K562 (cell line): ENCODE results near the gene IFT81. TPM values are rescaled to one million over a fixed set of nuclear protein-coding genes. Genes with fewer than 3 reads are reported as not detected.

Experiments used
- ELF1 ChIP-seq: fragments of 200-800 bp; sonication (Bioruptor generic); IDR thresholded peaks from 2 replicates; pipeline ENCODE4 v1.6.1; 2016; ENCODE audit warnings: missing genetic modification characterization, missing compliant biosample characterization
- HNRNPH1 ChIP-seq: fragments of 200-400 bp; formaldehyde crosslinking; optimal IDR thresholded peaks from 2 replicates; pipeline ENCODE3; 2017; ENCODE audit warnings: low read depth, mild to moderate bottlenecking, low read length, moderate library complexity
- KLF1 ChIP-seq: fragments of 450-650 bp; IDR thresholded peaks from 2 replicates; pipeline ENCODE4 v1.6.1; 2016; ENCODE audit warnings: missing genetic modification characterization, missing compliant biosample characterization
- MAZ ChIP-seq, 2 experiments: fragments of 450-650 bp in 1 of 2; sonication (generic) in 1 of 2; formaldehyde crosslinking; IDR thresholded peaks in 1 of 2; conservative IDR thresholded peaks in 1 of 2; 2 replicates each; pipeline versions ENCODE4 v1.4.0 to v1.5.0; 2020; ENCODE audit warnings: mild to moderate bottlenecking in 1 of 2, missing genetic modification reagents in 1 of 2
- POLR2H ChIP-seq: IDR thresholded peaks from 2 replicates; pipeline ENCODE4 v1.6.1; 2016; ENCODE audit warnings: missing genetic modification characterization, low read depth, mild to moderate bottlenecking, control low read depth, missing compliant biosample characterization, moderate library complexity
- RFX5 ChIP-seq: IDR thresholded peaks from 2 replicates; pipeline ENCODE4 v1.6.1; 2011; ENCODE audit warnings: low read depth, mild to moderate bottlenecking, improper control_type of control experiment, low read length
- SMAD2 ChIP-seq: fragments of 150-350 bp; IDR thresholded peaks from 2 replicates; pipeline ENCODE4 v1.6.1; 2014; ENCODE audit warnings: low read depth, mild to moderate bottlenecking, low read length
- SRSF3 ChIP-seq: fragments of 200-400 bp; formaldehyde crosslinking; IDR thresholded peaks from 2 replicates; pipeline ENCODE4 v1.6.1; 2016; ENCODE audit warnings: mild to moderate bottlenecking, low read length, moderate library complexity; ENCODE audit not compliant: insufficient read depth
- TEAD2 ChIP-seq: fragments of 450-650 bp; IDR thresholded peaks from 2 replicates; pipeline ENCODE4 v1.6.1; 2016; ENCODE audit warnings: missing genetic modification characterization, control low read depth, missing compliant biosample characterization
- ZNF124 ChIP-seq: sonication (generic); formaldehyde crosslinking; IDR thresholded peaks from 2 replicates; pipeline ENCODE4 v1.8.1; 2022; ENCODE audit warnings: missing genetic modification reagents
- ZNF584 ChIP-seq: fragments of 200-800 bp; sonication (Bioruptor generic); IDR thresholded peaks from 2 replicates; pipeline ENCODE4 v1.6.1; 2016; ENCODE audit warnings: low read depth, mild to moderate bottlenecking, missing genetic modification characterization, missing compliant biosample characterization
- polyA plus RNA-seq, 8 experiments: library from polyadenylated mRNA; depleted of rRNA in 4 of 8; stranded (reverse) in 5 of 8; unstranded in 3 of 8; fragments of >200 nt; fragmentation: Nextera tagmentation in 2 of 8; fragmentation: Illumina TruSeq in 1 of 8; extraction: Ambion mirVana in 2 of 8; extraction: Trizol in 1 of 8; gene quantifications; 2 replicates each; pipeline versions ENCODE4 v1.2.1 to v1.2.3, GENCODE V29; 2011 to 2014; ENCODE audit warnings: inconsistent platforms in 1 of 8, missing spikeins in 1 of 8
- total RNA-seq, 7 experiments: library from RNA; depleted of rRNA in 6 of 7; stranded (reverse); fragments of >200 nt in 6 of 7; fragmentation: Illumina TruSeq in 2 of 7; extraction: Trizol in 2 of 7; gene quantifications; 2 replicates each; pipeline versions ENCODE4 v1.2.1 to v1.2.3, GENCODE V29; 2011 to 2021; ENCODE audit warnings: low replicate concordance in 1 of 7
- TF ChIP-seq, protein P1 (sequence below), 2 experiments: fragments of 200-800 bp in 1 of 2; sonication (Bioruptor generic) in 1 of 2; sonication (generic) in 1 of 2; formaldehyde crosslinking in 1 of 2; IDR thresholded peaks in 1 of 2; conservative IDR thresholded peaks in 1 of 2; 2 replicates each; pipeline versions ENCODE4 v1.5.0 to v1.6.1; 2016 to 2020; ENCODE audit warnings: missing compliant biosample characterization in 1 of 2, missing genetic modification characterization in 1 of 2, missing genetic modification reagents in 1 of 2
- TF ChIP-seq, protein P2 (sequence below): fragments of 450-650 bp; IDR thresholded peaks from 2 replicates; pipeline ENCODE4 v1.6.1; 2016; ENCODE audit warnings: missing biosample characterization, missing genetic modification characterization
- TF ChIP-seq, protein P3 (sequence below): fragments of 250-450 bp; sonication (Bioruptor Pico); IDR thresholded peaks from 2 replicates; pipeline ENCODE4 v1.4.0; 2020
- TF ChIP-seq, protein P4 (sequence below): sonication (generic); formaldehyde crosslinking; IDR thresholded peaks from 2 replicates; pipeline ENCODE4 v1.8.1; 2022; ENCODE audit warnings: missing genetic modification reagents

Gene IFT81
- total and polyA plus RNA-seq, 9 of the 15 experiments (the other 6 are each of a cell fraction or from before 2014, with no cell fraction given): 2.8 to 11.9 (median 7.9) TPM

DNA sequence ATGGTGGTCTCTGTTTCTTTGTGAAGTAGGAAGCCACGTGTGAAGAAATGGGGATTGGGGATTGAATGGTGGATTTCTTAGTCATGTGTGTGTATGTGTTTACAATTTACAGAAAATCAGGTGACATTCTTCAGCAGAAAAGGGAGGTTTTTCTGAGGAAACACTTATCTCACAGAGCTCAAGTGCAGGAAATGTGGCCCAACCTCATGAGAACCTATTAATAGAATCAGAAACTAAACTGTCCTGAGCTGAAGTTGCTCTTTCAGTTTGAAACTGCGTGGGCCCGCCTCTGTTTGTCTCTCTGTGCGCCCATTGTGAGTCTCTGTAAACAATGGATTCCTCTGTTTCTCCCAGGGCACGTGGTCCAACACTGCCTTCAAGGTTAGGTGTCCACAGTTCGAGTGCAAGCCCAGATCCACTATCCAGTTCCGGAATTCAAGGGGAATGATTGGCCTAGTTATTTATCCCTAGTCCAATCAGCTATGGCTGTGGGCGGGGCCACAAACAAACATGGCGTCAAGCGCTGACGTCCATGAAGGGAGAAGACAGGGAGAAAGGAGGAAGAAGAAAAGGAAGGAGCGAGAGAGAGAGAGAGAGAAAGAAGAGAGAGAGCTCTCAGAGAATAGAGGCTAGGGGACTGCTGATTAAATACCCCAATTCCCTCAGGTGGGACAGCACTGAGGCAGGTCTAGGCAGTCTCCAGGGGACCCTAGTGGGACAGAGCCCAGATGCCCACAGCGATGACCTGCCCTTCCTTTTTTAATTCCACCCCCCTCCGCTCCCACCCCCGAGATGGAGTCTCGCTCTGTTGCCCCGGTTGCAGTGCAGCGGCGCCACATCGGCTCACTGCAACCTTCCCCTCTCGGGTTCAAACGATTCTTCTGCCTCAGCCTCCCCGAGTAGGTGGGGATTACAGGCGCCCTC is 44.4 kb upstream of the IFT81 start (continued):
- TF ChIP-seq HNRNPH1 (no peak), SRSF3 (no peak), TEAD2 (tag) (0 out of 2 replicates have a peak, but pooled peaks have one; percentile 50), RFX5 (no peak), POLR2H (peak; percentile 90), ZNF584 (CRISPR knock-in tag) (peak; percentile 98), MAZ (CRISPR knock-in tag; conservative IDR thresholded peaks at IDR 0.05 in 1 of 2, IDR thresholded peaks at IDR 0.05 in 1 of 2) (peak in 1 of 2 experiments; percentile 61; a peak in 3 of 4 replicates), ELF1 (tag) (peak; percentile 82), SMAD2 (no peak), ZNF124 (CRISPR knock-in tag) (no peak), KLF1 (tag) (no peak)
- TF ChIP-seq, protein P1, sequence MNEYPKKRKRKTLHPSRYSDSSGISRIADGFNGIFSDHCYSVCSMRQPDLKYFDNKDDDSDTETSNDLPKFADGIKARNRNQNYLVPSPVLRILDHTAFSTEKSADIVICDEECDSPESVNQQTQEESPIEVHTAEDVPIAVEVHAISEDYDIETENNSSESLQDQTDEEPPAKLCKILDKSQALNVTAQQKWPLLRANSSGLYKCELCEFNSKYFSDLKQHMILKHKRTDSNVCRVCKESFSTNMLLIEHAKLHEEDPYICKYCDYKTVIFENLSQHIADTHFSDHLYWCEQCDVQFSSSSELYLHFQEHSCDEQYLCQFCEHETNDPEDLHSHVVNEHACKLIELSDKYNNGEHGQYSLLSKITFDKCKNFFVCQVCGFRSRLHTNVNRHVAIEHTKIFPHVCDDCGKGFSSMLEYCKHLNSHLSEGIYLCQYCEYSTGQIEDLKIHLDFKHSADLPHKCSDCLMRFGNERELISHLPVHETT (CRISPR knock-in tag; conservative IDR thresholded peaks at IDR 0.05 in 1 of 2, IDR thresholded peaks at IDR 0.05 in 1 of 2): peak in 1 of 2 experiments; percentile 95; a peak in 2 of 4 replicates
- TF ChIP-seq, protein P2, sequence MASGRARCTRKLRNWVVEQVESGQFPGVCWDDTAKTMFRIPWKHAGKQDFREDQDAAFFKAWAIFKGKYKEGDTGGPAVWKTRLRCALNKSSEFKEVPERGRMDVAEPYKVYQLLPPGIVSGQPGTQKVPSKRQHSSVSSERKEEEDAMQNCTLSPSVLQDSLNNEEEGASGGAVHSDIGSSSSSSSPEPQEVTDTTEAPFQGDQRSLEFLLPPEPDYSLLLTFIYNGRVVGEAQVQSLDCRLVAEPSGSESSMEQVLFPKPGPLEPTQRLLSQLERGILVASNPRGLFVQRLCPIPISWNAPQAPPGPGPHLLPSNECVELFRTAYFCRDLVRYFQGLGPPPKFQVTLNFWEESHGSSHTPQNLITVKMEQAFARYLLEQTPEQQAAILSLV (tag): peak; percentile 13; the same call in 1 of the 2 replicates
- TF ChIP-seq, protein P3, sequence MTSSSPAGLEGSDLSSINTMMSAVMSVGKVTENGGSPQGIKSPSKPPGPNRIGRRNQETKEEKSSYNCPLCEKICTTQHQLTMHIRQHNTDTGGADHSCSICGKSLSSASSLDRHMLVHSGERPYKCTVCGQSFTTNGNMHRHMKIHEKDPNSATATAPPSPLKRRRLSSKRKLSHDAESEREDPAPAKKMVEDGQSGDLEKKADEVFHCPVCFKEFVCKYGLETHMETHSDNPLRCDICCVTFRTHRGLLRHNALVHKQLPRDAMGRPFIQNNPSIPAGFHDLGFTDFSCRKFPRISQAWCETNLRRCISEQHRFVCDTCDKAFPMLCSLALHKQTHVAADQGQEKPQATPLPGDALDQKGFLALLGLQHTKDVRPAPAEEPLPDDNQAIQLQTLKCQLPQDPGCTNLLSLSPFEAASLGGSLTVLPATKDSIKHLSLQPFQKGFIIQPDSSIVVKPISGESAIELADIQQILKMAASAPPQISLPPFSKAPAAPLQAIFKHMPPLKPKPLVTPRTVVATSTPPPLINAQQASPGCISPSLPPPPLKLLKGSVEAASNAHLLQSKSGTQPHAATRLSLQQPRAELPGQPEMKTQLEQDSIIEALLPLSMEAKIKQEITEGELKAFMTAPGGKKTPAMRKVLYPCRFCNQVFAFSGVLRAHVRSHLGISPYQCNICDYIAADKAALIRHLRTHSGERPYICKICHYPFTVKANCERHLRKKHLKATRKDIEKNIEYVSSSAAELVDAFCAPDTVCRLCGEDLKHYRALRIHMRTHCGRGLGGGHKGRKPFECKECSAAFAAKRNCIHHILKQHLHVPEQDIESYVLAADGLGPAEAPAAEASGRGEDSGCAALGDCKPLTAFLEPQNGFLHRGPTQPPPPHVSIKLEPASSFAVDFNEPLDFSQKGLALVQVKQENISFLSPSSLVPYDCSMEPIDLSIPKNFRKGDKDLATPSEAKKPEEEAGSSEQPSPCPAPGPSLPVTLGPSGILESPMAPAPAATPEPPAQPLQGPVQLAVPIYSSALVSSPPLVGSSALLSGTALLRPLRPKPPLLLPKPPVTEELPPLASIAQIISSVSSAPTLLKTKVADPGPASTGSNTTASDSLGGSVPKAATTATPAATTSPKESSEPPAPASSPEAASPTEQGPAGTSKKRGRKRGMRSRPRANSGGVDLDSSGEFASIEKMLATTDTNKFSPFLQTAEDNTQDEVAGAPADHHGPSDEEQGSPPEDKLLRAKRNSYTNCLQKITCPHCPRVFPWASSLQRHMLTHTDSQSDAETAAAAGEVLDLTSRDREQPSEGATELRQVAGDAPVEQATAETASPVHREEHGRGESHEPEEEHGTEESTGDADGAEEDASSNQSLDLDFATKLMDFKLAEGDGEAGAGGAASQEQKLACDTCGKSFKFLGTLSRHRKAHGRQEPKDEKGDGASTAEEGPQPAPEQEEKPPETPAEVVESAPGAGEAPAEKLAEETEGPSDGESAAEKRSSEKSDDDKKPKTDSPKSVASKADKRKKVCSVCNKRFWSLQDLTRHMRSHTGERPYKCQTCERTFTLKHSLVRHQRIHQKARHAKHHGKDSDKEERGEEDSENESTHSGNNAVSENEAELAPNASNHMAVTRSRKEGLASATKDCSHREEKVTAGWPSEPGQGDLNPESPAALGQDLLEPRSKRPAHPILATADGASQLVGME (CRISPR knock-in tag): no peak
- TF ChIP-seq, protein P4, sequence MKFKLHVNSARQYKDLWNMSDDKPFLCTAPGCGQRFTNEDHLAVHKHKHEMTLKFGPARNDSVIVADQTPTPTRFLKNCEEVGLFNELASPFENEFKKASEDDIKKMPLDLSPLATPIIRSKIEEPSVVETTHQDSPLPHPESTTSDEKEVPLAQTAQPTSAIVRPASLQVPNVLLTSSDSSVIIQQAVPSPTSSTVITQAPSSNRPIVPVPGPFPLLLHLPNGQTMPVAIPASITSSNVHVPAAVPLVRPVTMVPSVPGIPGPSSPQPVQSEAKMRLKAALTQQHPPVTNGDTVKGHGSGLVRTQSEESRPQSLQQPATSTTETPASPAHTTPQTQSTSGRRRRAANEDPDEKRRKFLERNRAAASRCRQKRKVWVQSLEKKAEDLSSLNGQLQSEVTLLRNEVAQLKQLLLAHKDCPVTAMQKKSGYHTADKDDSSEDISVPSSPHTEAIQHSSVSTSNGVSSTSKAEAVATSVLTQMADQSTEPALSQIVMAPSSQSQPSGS (CRISPR knock-in tag): no peak
